Measurements from ENCODE around the gene MRPL34. TPM values are rescaled to one million over a fixed set of nuclear protein-coding genes. Genes with fewer than 3 reads are reported as not detected.
A peak's percentile ranks its signal among the peaks of the same experiment; 100 is the strongest.

The MRPL34 gene
- polyA plus RNA-seq, 1 of the 3 experiments (the other 2 are of a cell fraction): 72.9 TPM

GRCh38 chr19:17338433-17339078 is 32.9 kb downstream of the MRPL34 start:
- CTCF ChIA-PET: interaction anchor here (3.0 kb wide), 1 partner anchor 47 kb away, joined by 12 read pairs; no protein-coding TSS in a partner anchor
- TF ChIP-seq USF2 (IDR thresholded peaks at IDR 0.05; ENCODE audit: borderline replicate concordance, low read depth, low read length) (no peak), PBX3 (IDR thresholded peaks at IDR 0.05) (no peak), CTCF (IDR thresholded peaks at IDR 0.05) (no peak), IRF3 (IDR thresholded peaks at IDR 0.05; ENCODE audit: low read depth, low read length) (no peak), ZBTB33 (IDR thresholded peaks at IDR 0.05; ENCODE audit: borderline replicate concordance, low read depth) (no peak), USF1 (IDR thresholded peaks at IDR 0.05; ENCODE audit: borderline replicate concordance, low read depth) (no peak), RFX5 (IDR thresholded peaks at IDR 0.05; ENCODE audit: low read length) (no peak), ELF1 (IDR thresholded peaks at IDR 0.05) (no peak), TCF12 (IDR thresholded peaks at IDR 0.05) (no peak), NFIC (IDR thresholded peaks at IDR 0.05; ENCODE audit: borderline replicate concordance) (no peak), REST (IDR thresholded peaks at IDR 0.05; ENCODE audit: low read depth, low read length) (no peak), RCOR1 (IDR thresholded peaks at IDR 0.05; ENCODE audit: low read length) (no peak), EP300 (IDR thresholded peaks at IDR 0.05; ENCODE audit: borderline replicate concordance in 1 of 2, low read depth in 1 of 2, low read length in 1 of 2) (no peak), POLR2AphosphoS5 (IDR thresholded peaks at IDR 0.05; ENCODE audit: low read depth, low read length) (no peak), NRF1 (IDR thresholded peaks at IDR 0.05; ENCODE audit: low read depth, low read length) (no peak), GABPA (IDR thresholded peaks at IDR 0.05; ENCODE audit: low read depth) (no peak), EZH2phosphoT487 (IDR thresholded peaks at IDR 0.05; ENCODE audit: borderline replicate concordance, low read depth) (no peak)
- Histone ChIP-seq H3K9me3 (no peaks in the 10 kb centered on the region), H3F3A (replicated peaks; ENCODE audit: insufficient read depth) (peaks cover 6% of the 10 kb centered on the region), H3K27ac (ENCODE audit: low read depth in 2 of 2, low read length in 1 of 2) (no peak overlapping the region), H2AFZ (ENCODE audit: low read depth) (peak overlapping the region; percentile 57; the same call in 1 of the 2 replicates), H3K79me2 (ENCODE audit: insufficient read depth) (peaks cover 8% of the 10 kb centered on the region; the same call in 1 of the 2 replicates), H3K9me2 (no peaks in the 10 kb centered on the region), H3K4me1 (ENCODE audit: control insufficient read depth in 1 of 2, insufficient read depth in 2 of 2, low read depth in 1 of 2, low read length in 1 of 2) (peaks cover 0 to 16% of the 10 kb centered on the region in 2 experiments; a peak in 1 of 4 replicates), H3K36me3 (replicated peaks in 1 of 2; ENCODE audit: control insufficient read depth in 1 of 2, insufficient read depth in 2 of 2, low read length in 1 of 2) (peaks cover 0 to 7% of the 10 kb centered on the region in 2 experiments), H3K9ac (peak overlapping the region; percentile 62; the same call in 1 of the 2 replicates), H3K4me2 (peak overlapping the region; percentile 94), H3K4me3 (ENCODE audit: low read depth in 2 of 2, low read length in 1 of 2) (peak overlapping the region; percentile 91 to 99), H4K20me1 (ENCODE audit: insufficient read depth) (no peaks in the 10 kb centered on the region), H3K27me3 (ENCODE audit: insufficient read depth) (no peaks in the 10 kb centered on the region)
- 85% methylated on average over 21 of the region's 30 CpGs for WGBS (ENCODE audit: low lambda C conversion rate)
- POLR2A ChIA-PET: interaction anchor here (0.6 kb wide), 1 partner anchor 32 kb away, joined by 4 read pairs; no protein-coding TSS in a partner anchor
- DNase-seq: no peak

Data from SK-N-SH (cell line).